Measurements from ENCODE around the gene SUSD4. TPM values are rescaled to one million over a fixed set of nuclear protein-coding genes. Genes with fewer than 3 reads are reported as not detected.

The SUSD4 gene
- total and polyA plus RNA-seq, 2 donors (not counting 3 experiments of a cell fraction or from before 2014, with no cell fraction given), result not detected

DNA sequence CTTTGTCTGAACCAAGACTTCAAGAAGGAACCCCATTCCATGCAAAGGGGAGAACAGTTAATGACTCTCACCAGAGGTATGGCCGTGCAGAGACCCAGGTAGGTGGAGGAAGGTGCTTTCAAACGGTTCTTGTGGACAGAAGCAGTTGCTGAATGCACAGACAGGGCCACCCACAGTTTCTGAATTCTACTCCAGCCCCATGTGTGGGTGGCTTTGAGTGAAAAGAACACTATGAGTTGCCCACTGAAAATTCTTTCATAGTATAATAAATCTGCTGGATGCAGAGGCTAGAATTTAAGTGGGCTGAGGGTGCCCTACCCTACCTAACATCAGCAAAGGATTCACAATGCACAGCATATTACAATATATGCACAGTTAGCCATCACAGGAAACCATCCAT, 22.0 kb upstream of the SUSD4 start:
- no peaks in the 10 kb centered on the region for H3K27me3 ChIP-seq (ENCODE audit: control insufficient read depth in 2 of 2, insufficient read depth in 2 of 2, low read length in 2 of 2)
- dilution Hi-C loops (cut with MboI; ENCODE audit: extremely low pct_ligation_motif_present, low sequenced_read_pairs) (no loop called here), intact Hi-C loops (cut with micrococcal nuclease) (no loop called here)
- TF ChIP-seq FOS (IDR thresholded peaks at IDR 0.05; ENCODE audit: borderline replicate concordance, insufficient read depth, low read length) (no peak), MYC (IDR thresholded peaks at IDR 0.05; ENCODE audit: low read depth, low read length) (no peak)
- H3K4me1 ChIP-seq (ENCODE audit: control insufficient read depth, extremely low read depth, insufficient read depth, low read length), result no peaks in the 10 kb centered on the region
- no peak overlapping the region for H3K4me3 ChIP-seq (replicated peaks in 1 of 3; ENCODE audit: insufficient read depth in 1 of 3, low read depth in 1 of 3, low read length in 3 of 3)
- H3K79me2 ChIP-seq (ENCODE audit: control insufficient read depth, insufficient read depth, low read length), result no peaks in the 10 kb centered on the region
- H3K9me3 ChIP-seq (replicated peaks; ENCODE audit: control insufficient read depth, insufficient read depth, low read length), result no peaks in the 10 kb centered on the region
- ChIA-PET CTCF (no interaction called here), POLR2A (no interaction called here)
- H3K27ac ChIP-seq (ENCODE audit: insufficient read depth, low read depth, low read length), result no peak overlapping the region
- no peaks in the 10 kb centered on the region for H4K20me1 ChIP-seq (replicated peaks; ENCODE audit: control insufficient read depth, extremely low read depth, insufficient read depth, low read length)
- no peak for DNase-seq (ENCODE audit: low read depth, low spot score)
- no peaks in the 10 kb centered on the region for H3K36me3 ChIP-seq (ENCODE audit: control insufficient read depth in 2 of 2, extremely low read depth in 1 of 2, insufficient read depth in 2 of 2, low read length in 2 of 2)
- no TSS peak for BruUV-seq (replicated peaks)
- no peaks in the 10 kb centered on the region for H3K9me1 ChIP-seq (replicated peaks; ENCODE audit: control insufficient read depth, extremely low read depth, insufficient read depth, low read length)
- H2AFZ ChIP-seq (ENCODE audit: low read depth, low read length), result no peak overlapping the region
- no peak overlapping the region for H3K4me2 ChIP-seq (ENCODE audit: insufficient read depth, low read length)
- no peak for FAIRE-seq
- H3K9ac ChIP-seq (replicated peaks; ENCODE audit: extremely low read depth, insufficient read depth, low read length), result no peak overlapping the region

- TF ChIP-seq JUN (IDR thresholded peaks at IDR 0.05; ENCODE audit: borderline replicate concordance, insufficient read depth, insufficient read length, low read depth) (no peak), POLR2AphosphoS5 (IDR thresholded peaks at IDR 0.05; ENCODE audit: insufficient read depth, low read depth, low read length) (no peak), CTCF (IDR thresholded peaks at IDR 0.05; ENCODE audit: extremely low read depth in 1 of 2, insufficient read depth in 1 of 2, low read depth in 1 of 2, low read length in 2 of 2) (no peak), FOS (IDR thresholded peaks at IDR 0.05; ENCODE audit: borderline replicate concordance, insufficient read depth, low read length) (no peak), MYC (IDR thresholded peaks at IDR 0.05; ENCODE audit: low read depth, low read length) (no peak), MAX (IDR thresholded peaks at IDR 0.05; ENCODE audit: insufficient read depth, insufficient read length) (no peak), POLR2A (IDR thresholded peaks at IDR 0.05; ENCODE audit: low read depth, low read length) (no peak), EZH2 (IDR thresholded peaks at IDR 0.05; ENCODE audit: borderline replicate concordance, low read depth, low read length, severe bottlenecking) (no peak), GATA2 (IDR thresholded peaks at IDR 0.05; ENCODE audit: insufficient read depth, insufficient read length, low read depth, low read length) (no peak)
Measured at GRCh38 chr1:223378754-223379153, 14.8 kb upstream of the SUSD4 start.

More at GRCh38 chr1:223378754-223379153, 14.8 kb upstream of the SUSD4 start:
- FAIRE-seq (no peak), DNase-seq (ENCODE audit: low read depth, low spot score) (no peak)
- H2AFZ ChIP-seq (ENCODE audit: low read depth, low read length), result no peak overlapping the region
- H3K4me3 ChIP-seq (replicated peaks in 1 of 3; ENCODE audit: insufficient read depth in 1 of 3, low read depth in 1 of 3, low read length in 3 of 3), result no peak overlapping the region
- H3K36me3 ChIP-seq (ENCODE audit: control insufficient read depth in 2 of 2, extremely low read depth in 1 of 2, insufficient read depth in 2 of 2, low read length in 2 of 2), result no peaks in the 10 kb centered on the region
- intact Hi-C loops (cut with micrococcal nuclease) (no loop called here), dilution Hi-C loops (cut with MboI; ENCODE audit: extremely low pct_ligation_motif_present, low sequenced_read_pairs) (no loop called here)
- BruUV-seq (replicated peaks), result no TSS peak
- no peak overlapping the region for H3K27ac ChIP-seq (ENCODE audit: insufficient read depth, low read depth, low read length)
- H4K20me1 ChIP-seq (replicated peaks; ENCODE audit: control insufficient read depth, extremely low read depth, insufficient read depth, low read length), result no peaks in the 10 kb centered on the region
- H3K9ac ChIP-seq (replicated peaks; ENCODE audit: extremely low read depth, insufficient read depth, low read length), result no peak overlapping the region
- H3K9me3 ChIP-seq (replicated peaks; ENCODE audit: control insufficient read depth, insufficient read depth, low read length), result no peaks in the 10 kb centered on the region
- no peaks in the 10 kb centered on the region for H3K9me1 ChIP-seq (replicated peaks; ENCODE audit: control insufficient read depth, extremely low read depth, insufficient read depth, low read length)
- no peak overlapping the region for H3K4me2 ChIP-seq (ENCODE audit: insufficient read depth, low read length)
- ChIA-PET CTCF (no interaction called here), POLR2A (no interaction called here)
- no peaks in the 10 kb centered on the region for H3K27me3 ChIP-seq (ENCODE audit: control insufficient read depth in 2 of 2, insufficient read depth in 2 of 2, low read length in 2 of 2)
- H3K4me1 ChIP-seq (ENCODE audit: control insufficient read depth, extremely low read depth, insufficient read depth, low read length), result no peaks in the 10 kb centered on the region
- no peaks in the 10 kb centered on the region for H3K79me2 ChIP-seq (ENCODE audit: control insufficient read depth, insufficient read depth, low read length)
